NOMO-1 (cell line): ENCODE measurements around the gene CFAP53.
"Not testable (repeated sequence)": the region's sequence is repeated elsewhere in the genome, so short reads cannot be mapped to it uniquely, and the experiment has no call there.

Experiments used
- DNase-seq, 2 experiments: peaks; one replicate each; lab custom pipeline; 2025; ENCODE audit not compliant: unreplicated experiment in 2 of 2; lab: John Stamatoyannopoulos, UW

Gene CFAP53

DNA sequence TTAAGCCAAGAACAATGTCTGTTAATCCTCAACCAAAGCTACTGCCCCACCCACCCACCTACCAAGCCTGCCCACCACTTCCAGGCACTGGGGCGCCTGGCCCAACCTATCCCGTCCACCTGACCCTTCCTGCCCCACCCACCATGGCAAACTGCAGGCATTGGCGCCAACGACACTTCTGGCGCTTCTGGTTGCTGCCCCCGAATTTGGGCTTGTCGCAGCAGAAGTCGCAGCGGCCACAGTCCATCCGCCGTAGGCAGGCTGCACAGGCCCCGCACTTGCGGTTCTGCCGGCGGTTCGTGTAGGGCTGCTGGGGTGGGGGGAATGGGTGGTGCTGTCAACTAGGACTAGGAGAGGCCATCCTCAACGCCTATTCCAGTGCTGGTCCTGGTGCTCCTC, 7.7 kb upstream of the CFAP53 start:
- no peak for DNase-seq

DNA sequence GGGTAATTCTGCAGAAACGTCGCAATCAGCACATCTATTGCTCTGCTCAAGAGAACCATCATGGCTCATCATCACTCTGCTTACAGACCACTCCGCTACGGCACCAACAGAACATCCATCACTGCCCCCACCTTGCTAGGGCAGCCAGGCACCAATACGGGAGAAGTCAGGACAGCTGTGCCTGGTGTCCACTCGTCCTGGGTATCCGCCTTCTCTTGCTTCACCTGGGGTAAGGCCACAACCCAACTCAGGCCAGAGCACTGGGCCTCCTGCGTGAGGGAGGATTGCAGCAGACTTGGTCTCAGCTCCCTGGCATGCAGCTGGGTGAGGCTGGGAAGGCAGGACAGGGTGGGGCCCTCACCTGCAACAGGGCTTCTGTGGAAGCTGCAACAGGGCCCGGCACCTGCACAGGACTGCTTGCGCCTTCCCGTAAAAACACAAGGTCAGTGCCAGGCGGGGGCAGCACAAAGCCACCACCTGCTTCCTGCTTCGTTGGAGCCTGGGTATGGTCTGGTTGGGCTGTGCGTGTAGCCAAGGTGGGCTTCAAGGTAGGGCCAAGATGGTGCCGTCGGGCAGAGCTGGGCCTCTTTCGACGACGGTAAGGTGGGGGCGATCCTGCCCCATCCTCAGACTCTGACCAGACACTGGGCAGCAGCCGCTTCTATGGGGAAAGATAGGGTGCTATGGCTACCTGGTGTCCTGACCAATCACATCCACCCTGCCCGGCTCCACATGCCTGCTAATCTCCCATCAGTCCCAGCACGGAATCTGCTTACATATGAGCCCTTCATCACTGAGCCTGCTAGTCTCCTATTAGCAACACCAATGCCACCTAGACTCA, 7.1 kb upstream of the CFAP53 start:
- no peak for DNase-seq

DNA sequence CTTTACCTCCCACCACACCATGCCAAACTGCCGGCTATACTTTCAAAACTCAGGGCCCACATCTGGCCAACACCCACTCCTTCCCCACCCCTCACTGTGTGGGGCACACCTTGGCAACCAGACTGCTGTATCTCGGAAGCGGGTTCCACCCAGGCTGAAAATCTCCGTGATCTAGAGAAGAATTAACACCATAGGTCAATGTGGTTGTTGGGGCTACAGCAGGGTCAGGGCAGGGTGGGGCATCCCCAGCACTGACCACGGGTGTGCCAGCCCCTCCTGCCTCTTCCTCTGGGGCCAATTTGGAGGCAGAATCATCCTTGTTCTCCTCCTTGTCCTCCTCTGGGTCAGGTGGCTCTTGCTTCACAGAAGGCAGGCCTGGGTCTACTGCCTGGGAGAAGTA, 6.3 kb upstream of the CFAP53 start:
- DNase-seq, result no peak

DNA sequence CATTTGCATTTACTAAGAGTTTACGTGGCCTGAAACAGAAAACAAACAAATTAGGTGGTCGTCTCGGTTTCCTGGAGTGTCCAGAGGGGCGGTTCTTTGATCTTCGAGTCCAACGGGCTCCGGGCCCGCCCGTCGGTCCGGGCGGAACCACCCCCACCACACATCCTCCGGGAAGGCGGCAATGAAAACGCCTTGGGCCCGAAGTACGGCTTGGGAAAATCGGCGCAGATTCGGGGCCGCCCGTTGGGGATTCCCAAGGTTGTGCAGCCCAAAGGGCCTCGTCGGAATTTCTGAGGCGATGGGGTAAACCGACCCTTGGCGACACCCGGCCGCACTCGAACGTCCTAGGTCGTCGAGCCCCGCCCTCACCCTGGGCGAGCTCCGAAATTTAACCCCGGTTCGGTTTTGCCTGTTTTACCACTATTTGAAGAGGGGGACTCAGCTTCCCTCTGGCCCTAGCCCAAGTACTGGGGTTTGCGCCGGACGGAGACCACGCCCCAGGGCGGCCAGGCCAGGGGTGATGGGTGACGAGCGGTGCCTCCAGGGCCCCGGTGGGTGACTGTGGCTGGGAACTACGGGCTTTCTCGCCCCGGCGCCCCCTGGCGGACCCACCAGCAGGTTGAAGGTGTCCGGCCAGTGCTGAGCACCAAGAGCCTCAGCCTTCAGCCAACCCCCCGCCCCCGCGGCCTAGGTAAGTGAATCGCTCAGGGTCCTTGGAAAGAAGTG, 1.9 kb upstream of the CFAP53 start:
- DNase-seq, result no peak

DNA sequence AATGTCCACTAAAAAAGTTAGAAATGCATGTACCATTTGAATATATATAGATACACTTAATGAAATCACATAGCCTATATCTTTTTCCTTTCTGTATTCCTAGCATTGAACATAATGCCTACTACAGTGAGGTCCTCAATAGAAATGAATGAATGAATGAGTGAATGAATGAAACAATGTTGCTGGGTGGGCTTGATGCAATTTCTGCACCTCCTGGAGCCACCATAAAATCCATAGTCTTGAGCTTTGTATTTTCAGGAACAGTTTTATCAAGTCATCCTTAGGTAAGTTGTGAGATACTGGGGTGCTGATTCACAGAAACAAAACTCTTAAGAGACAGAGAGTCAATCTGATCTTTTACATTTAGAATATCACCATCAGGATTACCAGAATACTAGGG, 3.3 kb downstream of the CFAP53 start:
- DNase-seq, result no peak

DNA sequence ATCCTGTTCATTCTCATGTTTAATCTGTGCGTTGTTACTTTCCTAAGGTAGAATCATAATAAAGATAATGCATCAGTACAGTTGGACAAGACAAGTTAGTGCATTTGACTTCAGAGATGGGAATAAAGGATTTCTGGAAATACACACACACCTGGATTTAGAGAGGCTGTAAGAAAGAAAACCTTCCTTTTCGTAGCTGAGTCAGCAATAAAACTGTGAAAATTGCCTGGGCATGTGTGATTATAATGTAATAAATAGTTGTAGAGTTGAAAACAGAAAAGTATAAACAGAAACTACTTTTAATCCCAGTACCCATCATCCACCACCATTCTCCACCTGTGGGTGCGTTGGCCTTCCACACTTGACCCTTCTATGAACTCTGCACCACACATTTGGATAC, 15.4 kb downstream of the CFAP53 start:
- no peak for DNase-seq

DNA sequence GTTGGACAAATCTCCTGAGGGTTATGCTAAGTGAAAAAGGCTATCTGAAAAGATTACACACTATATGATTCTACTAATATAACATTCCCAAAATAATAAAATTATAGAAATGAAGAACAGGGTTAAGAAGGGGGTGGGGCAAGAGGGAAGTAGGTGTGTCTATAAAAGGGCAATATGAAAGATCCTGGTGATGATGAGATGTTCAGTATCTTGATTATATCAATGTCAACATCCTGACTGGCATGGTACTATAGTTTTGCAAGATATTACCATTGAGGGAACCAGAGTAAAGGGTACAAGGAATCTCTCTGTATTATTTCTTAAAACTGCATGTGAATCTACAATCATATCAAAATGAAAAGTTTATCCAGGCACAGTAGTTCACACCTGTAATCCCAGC, 16.7 kb downstream of the CFAP53 start:
- DNase-seq, result no peak

DNA sequence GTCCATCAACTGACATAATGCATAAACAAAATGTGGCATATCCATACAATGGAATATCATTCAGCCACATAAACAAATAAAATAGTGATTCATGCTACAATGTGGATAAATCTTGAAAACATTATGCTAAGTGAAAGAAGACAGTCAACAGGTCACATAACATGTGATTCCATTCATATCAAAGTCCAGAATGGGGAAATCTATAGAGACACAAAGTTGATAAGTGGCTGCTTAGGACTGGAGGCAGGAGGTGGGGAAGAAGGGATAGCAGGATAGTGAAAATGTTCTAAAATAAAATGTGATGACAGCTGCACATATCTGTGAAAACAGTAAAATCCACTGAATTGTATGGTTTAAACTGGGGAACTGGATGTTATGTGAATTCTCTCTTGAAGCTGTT, 18.7 kb downstream of the CFAP53 start:
- no peak for DNase-seq

DNA sequence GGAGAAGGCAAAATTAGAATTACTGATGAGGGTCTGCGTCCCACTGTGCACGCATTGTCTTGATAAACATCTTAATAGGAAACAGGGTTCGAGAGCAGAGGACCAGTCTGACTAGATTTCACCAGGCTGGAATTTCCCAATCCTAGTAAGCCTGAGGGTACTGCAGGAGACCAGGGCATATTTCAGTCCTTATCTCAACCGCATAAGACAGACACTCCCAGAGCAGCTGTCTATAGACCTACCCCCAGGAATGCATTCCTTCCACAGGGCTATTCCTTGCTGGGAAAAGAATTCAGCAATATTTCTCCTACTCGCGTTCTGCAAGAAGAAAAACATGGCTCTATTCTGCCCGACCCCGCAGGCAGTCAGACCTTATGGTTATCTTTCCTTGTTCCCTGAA, 24.5 kb downstream of the CFAP53 start:
- not testable (repeated sequence) for DNase-seq

DNA sequence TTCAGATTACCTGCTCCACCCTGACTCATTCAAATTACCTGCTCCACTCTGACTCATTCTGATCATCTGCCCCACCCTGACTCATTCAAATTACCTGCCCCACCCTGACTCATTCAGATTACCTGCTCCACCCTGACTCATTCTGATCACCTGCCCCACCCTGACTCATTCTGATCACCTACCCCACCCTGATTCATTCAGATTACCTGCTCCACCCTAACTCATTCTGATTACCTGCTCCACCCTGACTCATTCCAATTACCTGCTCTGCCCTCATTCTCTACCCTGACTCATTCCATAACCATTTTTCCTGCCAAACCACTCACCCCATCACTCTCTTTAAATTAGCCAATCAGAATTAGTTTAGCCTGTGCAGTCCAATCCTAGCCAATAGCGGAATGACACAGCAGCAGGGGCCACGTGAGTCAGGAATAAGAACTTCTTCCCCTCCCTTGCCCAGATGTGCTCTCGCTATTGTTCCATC, 26.2 kb downstream of the CFAP53 start:
- DNase-seq, result no peak

DNA sequence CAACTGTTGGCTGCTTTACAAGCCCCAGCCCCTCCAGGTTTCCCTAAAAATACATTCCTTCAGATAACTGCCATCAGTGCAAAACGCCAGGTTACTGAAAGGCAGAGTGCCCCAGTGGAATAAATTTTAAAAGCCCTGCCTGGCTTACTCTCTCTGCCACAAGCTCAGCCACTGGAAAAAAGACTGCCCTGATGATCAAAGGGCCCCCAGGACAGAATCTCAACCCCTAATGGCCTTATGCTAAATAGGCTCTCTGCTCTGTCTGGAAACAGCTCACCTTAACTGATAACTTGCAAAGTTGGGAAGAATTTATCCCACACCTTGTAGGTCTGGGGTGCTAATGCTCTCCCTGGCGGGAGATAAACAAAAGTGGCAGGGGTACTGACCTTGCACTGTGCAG, 33.9 kb downstream of the CFAP53 start:
- no peak for DNase-seq

DNA sequence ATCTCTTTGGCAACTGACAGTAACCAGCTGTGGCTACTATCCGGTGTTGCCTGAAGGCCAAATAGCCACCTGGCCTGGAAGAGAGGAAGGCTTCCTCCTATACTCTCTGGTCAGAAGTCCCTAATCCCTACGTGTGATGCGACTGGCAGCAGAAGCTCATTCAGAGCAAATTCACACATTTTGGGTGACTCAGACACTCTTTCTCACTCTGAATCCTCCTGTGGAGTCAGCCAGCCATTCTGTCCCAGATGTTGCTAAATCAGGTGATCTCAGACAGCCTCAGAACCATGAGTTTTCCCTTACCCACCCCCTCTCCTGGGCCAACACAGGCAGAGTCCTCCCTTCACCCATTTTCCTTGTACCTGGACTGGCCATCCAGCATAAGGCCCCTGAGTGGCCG, 34.7 kb downstream of the CFAP53 start:
- DNase-seq, result no peak

DNA sequence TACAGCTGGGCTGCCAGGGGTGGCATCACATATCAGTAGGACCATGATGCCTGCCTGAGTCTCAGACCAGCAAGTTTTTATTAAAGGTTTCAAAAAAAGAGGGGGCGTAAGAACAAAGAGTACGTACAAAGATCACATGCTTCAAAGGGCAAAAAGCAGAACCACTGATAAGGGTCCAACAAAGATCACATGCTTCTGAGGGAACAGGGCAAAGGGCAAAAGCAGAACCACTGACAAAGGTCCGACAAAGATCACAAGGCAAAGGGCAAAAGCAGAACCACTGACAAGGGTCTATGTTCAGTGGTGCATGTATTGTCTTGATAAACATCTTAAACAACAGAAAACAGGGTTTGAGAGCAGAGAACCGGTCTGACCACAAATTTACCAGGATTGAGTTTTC, 46.0 kb downstream of the CFAP53 start:
- not testable (repeated sequence) for DNase-seq

DNA sequence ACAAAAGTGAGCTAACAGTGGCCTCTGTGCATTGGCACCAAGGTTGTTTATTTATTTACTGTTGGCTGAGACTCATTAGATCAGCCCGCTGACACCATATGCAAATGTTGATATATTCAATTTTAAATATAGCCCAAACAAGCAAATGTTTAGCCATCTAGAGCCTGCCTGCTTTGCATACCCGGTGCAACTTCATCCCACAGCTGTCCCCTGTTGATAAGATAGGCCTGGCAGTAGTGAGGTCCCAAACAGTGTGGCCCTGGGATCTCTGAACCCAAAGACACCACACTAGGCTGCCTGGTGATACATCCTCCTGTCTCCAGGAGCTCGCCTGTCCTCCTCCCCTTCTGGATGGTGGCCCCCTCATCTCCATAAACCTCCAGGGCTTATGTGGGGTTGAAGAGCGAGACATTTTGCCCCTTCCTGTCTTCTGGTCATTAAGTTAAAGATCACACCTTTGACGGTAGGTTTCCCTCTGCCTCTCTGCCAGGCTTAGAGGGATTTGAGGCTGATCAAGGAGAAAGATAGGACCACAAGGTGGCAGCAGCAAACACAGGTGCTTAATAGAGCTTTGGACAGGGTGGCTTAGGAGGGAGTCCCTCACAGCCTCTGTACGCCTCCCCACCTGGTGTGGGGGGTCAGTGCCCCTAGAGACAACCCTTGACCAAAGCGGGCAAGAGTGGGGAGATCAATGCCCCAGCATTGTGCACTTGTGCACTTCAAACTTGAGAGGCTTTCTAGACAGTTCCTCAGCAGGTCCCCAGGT, 47.7 kb downstream of the CFAP53 start:
- no peak for DNase-seq

DNA sequence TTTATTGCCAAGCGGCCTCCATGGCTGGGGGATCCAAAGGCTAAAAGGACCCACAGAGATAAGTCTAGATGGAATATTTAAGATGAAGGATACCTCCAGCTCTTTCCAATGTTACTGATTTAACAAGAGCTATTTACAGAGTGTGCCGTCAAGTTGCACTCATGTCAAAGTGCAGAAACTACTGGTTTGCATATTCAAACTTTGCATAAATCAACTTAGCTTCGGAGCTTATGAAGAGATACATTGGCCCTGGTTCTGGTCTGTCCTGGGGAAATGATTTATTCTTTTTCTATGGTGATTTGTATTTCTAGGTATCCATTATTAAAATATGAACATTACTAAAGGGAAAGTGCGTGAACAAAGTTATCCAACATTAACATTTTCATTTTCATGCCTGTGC, 57.0 kb downstream of the CFAP53 start:
- no peak for DNase-seq

DNA sequence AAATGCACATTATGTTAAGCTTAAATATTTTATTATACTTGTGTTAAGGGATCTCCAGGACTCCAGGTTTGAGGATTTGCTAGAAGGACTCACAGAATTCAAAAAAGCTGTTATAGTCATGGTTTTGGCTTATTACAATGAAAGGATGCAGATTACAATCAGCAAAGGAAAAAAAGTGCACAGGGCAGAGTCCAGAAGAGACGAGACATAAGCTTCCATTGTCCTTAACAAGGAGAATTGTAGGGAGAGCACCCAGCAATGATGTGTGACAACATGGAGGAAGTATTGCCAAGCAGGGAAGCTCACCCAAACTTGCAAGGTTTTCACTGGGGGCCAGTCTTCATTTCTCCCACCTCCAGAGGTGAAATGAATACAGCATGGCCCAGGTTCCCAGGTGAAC, 58.6 kb downstream of the CFAP53 start:
- no peak for DNase-seq

DNA sequence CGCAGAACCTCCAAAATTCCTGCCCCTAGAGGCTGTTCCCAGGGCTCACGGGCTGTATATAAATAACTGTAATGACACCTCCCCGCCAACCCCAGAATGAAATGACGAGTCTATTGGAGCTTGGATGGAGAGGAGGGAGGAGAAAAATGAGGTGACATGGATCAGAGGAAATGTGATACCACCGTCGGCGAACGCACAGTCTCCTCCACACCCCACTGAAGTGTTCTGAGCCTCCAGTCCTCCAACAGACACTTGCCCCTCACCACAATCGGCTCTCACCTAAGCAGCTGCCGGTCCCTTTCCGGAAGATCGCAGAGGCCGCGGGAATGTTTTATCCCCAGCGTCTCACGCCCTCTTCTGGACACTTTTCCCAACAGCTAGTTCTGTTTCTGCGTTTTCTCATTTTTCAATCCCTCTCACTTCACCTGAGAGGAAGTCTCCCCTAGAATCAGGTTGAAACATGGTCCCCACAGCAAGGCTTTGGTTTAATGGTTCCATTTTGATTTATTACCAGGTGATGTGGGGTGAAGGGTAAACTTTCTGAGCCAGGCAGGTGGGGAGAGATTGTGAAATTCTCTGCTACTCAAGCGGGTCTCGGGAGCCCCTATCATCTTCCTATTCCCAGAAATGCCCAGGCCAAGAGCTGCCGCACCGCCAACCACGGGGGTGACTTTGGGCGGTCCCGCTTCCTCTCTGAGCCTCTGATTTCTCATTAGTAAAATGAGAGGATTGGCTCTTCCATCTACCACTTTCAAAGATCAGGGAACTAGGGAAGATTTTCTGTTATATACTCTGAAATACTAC, 62.3 kb downstream of the CFAP53 start:
- DNase-seq, result peak in 1 of 2 experiments; percentile 15

DNA sequence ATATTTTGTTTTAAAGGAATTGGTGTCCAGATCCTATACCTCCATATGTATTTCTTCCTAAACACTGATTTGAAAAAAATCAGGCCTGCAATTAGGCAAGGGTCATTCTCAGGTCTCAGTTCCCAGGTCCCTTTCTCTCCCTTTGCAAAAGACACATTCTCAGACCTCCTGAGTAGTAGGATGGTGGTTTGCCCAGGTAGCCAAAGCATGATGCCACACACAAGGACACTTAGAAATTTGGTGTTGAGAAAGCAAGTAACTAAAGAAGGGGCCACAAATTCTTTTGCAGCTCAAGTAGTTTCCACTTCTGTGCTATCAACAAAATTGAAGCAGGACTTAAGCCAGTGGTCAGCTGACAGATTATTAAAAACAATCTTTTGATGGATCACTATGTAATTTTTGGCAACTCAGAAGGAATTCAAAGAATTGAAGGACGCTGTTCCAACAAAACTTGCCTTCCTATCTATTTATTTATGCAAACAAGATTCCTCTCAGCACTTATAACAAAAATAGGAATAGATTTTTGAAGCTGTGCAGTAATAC, 64.7 kb downstream of the CFAP53 start:
- DNase-seq, result no peak

DNA sequence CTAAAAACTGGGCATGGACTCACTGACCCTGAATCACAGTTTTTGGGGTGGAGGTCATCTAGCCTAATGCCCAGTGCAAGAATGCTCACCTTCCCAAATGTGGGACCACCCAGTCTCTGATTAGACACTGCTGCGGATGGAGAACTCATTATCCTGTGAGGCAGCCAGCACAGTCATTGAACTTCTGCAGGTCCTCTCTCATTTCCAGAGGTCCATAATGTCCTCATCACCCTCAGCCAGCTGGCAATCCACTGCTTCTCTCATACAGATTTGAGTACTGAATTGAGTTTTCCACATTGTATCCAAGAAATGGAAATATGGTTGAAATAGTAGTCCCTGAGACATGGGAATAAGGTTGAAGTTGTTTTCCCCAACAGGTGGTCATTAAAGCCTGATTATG, 66.4 kb downstream of the CFAP53 start:
- DNase-seq, result no peak

DNA sequence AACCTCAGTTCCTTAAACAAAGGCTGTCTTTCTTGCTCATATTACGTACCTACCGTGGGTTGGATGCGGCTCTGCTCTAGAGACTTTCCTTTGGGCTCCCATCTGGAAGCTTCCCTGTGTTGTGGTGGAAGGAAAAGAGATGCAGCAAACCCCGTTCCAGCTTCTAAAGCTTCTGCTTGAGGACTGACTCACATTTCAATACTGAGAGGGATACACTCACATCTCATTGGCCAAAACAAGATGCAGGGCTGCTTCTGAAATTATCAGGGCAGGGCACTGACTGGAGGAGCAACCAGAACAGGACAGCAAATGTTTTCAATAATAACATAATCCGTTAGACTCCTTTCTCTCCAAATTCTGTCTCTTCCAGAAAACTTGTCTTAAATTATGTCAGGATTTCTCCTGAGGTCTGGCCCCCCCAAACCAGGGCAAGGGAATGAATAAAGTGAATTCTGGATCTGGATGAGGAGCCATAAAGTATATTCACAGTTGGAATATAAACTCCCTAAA, 66.9 kb downstream of the CFAP53 start:
- no peak for DNase-seq
